ENCODE data around the gene HERC2.

GRCh38 chr15:28094732-28095521 is 227.1 kb downstream of the HERC2 start:
- TF ChIP-seq REST (IDR thresholded peaks at IDR 0.05; ENCODE audit: insufficient read depth in 1 of 2, low read depth in 2 of 2, low read length in 2 of 2) (no peak), POLR2AphosphoS5 (IDR thresholded peaks at IDR 0.05; ENCODE audit: low read depth, low read length) (no peak), TAF1 (IDR thresholded peaks at IDR 0.05; ENCODE audit: borderline replicate concordance, insufficient read depth, low read length) (no peak)

Data from PFSK-1 (cell line).